ENCODE measurements around the gene SCOC.
"Not testable (repeated sequence)": the region's sequence is repeated elsewhere in the genome, so short reads cannot be mapped to it uniquely, and the experiment has no call there.

The SCOC gene

DNA sequence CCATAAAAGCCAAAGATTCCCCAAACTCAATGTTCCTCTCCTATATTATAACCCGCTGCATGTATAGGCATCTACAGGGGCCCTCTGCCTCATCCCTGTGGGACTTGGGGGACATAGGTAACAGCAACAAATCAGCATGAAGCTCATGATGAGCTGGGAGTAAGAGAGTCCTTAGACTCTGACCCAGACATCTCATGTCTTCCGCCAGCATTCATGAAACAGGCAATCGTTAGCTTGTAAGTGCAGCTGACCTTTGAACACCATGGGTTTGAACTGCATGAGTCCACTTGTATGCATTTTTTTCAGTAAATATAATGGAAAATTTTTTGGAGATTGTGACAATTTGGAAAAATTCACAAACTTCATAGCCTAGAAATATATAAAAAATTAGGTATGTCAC is 10.4 kb upstream of the SCOC start:
- no peak for DNase-seq

DNA sequence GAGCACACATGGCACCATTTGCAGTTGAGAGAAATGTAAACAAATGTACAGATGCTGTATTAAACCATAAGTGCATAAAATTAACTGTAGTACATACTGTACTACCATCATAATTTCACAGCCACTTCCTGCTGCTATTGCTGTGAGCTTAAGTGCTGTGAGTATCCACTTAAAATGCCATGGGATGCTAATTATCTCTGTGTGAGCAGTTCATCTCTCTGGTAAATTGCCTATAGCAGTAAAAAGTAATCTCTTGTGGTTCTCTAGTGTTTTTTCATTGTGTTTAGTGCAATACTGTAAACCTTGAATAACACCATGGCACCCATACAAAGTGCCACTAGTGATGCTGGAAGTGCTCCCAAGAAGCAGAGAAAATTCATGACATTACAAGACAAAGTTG is 9.9 kb upstream of the SCOC start:
- no peak for DNase-seq

DNA sequence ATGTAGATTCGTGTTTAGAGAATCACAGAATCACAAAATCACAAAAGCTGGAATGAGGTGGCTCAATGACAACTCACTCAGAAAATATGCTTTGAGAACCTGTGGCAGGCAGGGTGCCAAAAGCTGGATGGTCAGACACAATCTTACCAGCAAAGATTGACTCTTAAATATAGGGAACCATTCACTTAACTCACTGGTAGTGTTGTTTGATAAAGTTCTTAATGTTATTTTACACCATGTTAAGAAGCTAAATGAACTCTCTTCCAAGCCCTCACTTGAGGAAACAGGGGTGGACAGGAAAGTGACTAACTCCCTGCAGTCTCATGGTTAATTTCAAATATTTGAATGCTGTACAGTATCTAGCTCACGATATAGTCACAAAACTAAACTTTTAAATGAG is 5.7 kb upstream of the SCOC start:
- DNase-seq = no peak

DNA sequence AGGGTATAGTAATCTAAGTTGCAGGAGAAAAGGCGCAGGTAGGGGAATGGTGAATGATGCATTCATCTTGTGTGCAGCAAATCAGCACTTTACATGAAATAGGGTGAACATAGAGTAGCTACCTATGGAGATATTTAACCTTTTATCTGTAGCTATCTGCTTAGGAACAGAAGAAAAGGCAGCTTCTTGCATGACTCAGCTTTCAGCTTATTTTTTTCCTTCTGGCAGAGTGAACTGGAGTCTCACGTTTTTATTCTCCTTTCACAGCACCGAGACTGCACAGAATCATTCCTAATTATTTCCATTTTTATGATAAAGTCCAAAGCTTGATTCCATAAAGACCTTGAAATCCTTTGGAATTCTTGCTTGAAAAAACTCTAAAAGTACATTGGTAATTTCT is 4.8 kb upstream of the SCOC start:
- no peak for DNase-seq

DNA sequence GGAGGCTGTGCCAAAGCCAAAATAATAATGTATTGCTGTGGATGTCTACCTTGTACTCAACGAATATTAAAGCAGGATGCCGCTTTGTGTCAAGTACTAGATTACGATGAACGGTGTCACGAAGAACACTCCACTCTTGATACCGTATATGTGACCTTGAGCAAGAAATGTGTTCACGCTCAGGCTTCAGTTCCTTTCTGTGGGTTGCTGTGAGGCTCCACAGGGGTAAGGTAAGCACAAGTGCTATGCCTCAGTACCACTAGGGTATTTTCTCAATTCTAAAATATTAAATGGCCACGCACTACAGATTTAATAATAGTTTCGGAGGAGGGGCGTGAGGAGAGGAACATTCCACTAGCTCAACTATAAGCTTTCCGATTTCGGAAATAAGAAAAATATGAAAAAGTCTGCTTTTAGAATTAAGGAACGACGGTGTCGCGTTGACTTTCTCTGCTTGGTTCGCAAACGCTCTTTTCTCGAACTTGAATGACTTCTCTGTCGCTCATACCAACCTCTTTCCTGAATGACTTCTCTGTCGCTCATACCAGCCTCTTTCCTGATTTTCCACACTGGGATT is 607 bp upstream of the SCOC start:
- DNase-seq = peak; percentile 37

DNA sequence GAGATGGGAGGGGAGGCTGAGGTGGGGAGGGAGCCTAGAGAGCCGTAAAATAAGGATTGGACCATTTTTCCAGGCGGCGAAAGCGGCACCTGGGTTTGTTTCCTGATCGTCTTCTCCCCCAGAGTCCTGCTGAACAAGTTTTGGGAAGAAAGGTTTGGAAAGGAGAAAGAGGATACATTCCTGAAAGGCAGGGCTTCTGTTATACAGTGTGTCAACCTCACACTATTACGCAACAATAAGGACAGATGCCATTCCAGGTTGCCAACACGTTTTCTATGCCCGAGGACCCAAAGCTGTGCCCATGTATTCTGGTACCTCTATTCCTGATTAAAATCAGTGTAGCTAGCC is 658 bp downstream of the SCOC start:
- DNase-seq = no peak

DNA sequence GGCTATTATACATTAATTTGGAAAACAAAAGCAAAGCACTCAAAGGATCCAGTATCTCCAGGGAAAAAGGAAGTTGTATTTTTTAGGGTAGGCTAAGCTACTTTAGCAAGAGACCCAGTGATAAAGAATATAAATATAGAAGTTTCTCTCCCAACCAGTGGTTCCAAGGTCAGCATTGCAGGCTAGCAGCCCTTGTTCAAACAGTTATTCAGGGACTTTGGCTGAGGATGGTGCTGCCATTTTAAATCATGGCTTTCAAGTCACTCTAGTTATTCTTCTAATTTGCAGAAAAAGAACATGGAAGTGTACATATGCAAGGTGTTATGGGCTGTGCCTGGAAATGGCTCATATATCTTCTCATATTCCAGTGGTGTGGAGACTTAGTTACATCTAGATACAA is 9.3 kb downstream of the SCOC start:
- DNase-seq = no peak

DNA sequence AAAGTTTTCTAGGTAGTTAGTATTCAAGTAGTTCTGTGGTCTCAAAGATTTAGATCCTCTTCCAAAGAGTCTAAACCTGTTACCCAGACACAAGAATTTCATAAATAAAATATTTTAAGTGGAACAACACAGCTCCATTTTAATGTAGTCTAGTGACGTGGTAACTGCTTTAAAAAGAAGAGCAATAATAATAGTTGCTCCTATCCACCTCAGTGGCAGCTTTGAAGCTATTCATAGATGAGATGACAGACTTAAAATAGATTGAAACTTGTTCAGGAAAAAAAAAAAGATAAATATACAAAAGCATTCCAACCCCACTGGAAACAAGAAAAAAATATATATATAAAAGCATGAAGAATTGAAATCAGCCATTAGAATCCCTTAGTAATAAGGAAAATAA is 14.6 kb downstream of the SCOC start:
- no peak for DNase-seq

DNA sequence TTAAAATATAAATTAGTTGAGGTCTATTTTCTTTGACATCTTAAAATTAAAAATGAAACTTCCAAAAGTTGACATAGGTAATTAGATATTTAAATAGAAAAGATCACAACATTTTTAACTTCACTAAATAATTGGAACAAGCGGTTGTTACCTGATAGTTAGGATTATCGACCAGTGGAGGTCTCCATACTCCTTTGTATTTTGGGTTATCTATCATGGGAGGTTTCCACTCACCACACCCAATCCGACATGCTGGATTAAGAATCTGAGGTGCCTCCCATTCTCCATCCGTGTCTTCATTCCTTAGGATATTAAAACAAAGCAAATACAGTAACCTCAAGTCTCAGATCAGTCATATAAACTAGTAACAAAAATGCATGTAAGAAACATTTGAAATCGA is 22.2 kb downstream of the SCOC start:
- peak; percentile 27 for DNase-seq

DNA sequence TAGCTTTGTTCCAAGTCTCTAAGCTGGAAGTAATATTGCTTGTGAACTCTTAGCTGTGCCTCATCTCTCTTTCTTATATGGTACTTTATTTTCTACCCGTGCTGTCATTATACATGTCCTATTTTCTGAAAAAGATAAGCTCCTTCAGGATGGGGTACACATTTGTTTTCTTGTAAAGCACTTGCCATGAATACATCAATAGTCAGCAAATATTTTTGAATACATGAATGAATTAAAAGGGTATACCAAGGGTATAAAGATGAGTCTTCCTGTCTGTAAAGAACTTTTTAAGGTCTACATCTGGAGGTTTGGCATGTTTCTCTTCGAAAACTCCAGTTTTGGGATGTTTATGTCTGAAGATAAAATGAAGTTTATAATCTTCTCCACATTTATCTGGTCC is 26.7 kb downstream of the SCOC start:
- DNase-seq = no peak

DNA sequence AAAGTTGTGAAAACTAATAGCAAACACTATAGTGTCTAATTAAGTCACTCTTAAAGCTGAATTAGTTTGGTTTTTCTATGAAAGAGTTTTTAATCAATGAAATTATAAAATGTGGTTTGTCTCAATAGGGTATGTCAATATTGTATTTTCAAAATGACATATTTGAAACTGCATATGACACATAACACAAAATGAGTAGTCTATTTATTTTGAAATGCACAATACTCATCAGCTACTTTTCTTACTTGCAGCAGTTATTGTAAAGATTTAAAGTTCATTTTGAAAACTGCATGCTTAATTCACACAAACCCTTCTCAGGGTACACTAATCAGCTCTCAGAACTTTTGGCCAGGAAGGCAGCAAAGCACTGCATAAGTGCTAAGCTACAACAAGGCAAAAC is 32.8 kb downstream of the SCOC start:
- no peak for DNase-seq

DNA sequence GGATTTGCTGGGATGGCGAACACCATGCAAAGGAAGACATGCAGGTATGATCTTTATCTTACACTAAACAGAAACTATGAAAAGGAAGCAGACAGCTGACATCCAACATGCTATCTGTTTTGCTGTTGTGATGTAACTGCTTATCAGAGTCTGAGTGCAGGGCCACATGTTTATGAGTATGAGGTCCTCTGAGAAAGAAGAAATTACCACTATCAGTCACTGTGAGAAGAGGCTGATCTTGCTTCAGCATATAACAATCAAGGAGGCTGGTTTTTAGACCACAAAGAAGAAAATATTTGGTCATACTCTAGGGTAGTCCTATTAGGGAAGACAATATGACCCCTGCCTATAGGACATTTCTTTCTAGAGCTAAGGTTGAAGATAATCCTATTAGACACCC is 35.5 kb downstream of the SCOC start:
- DNase-seq = peak; percentile 19

DNA sequence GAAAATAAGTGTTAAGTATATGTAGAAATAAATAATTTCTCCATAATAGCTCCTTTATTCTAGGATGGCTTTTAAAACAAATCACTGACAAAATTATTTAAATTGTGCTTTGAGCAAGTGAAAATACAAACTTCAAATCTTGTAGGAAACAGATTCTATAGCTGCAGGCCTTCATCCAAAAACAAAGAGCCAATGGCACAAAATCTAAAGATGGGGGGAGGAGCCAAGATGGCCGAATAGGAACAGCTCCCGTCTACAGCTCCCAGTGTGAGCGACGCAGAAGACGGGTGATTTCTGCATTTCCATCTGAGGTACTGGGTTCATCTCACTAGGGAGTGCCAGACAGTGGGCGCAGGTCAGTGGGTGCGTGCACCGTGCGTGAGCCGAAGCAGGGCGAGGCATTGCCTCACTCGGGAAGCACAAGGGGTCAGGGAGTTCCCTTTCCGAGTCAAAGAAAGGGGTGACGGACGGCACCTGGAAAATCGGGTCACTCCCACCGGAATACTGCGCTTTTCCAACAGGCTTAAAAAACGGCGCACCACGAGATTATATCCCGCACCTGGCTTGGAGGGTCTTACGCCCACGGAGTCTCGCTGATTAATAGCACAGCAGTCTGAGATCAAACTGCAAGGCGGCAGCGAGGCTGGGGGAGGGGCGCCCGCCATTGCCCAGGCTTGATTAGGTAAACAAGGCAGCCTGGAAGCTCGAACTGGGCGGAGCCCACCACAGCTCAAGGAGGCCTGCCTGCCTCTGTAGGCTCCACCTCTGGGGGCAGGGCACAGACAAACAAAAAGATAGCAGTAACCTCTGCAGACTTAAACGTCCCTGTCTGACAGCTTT is 39.9 kb downstream of the SCOC start:
- DNase-seq = not testable (repeated sequence)

DNA sequence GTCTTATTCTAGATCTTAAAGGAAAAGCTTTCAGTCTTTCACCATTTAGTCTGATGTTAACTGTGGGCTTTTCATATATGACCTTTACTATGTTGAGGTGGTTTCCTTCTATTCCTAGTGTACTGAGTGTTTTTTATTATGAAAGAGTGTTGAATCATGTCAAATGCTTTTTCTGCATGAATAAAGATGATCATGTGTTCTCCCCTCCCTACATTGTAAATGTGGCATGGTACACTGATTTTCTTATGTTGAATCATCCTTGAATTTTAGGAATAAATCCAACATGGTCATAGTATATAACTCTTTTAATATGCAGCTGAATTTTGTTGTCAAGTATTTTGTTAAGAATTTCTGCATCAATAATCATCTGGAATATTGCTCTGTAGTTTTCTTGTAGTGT is 49.7 kb downstream of the SCOC start:
- no peak for DNase-seq

DNA sequence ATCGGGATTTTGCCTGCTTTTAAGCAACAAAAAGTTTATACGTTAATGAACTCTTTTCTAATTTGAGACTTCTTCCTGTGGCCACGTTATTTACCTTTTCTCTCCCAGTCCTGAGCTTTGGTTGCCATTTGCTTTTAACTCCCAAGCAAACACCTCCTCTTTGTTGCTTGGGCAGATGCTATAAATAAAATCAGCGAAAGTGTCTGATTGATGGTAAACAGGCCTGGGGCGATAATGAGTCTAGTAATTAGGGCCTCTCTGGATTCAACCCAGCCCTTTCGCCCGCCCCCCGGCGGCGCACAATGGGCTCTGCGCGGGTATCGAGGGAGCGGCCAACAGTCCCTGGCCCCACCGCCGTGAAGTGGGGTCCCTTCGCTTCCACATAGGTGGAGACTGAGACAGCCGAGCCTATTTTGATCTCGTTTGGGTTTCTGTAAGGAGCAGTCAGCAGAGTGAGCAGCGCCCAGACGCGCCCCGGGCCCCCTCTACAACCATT is 53.2 kb downstream of the SCOC start:
- peak; percentile 73 for DNase-seq

DNA sequence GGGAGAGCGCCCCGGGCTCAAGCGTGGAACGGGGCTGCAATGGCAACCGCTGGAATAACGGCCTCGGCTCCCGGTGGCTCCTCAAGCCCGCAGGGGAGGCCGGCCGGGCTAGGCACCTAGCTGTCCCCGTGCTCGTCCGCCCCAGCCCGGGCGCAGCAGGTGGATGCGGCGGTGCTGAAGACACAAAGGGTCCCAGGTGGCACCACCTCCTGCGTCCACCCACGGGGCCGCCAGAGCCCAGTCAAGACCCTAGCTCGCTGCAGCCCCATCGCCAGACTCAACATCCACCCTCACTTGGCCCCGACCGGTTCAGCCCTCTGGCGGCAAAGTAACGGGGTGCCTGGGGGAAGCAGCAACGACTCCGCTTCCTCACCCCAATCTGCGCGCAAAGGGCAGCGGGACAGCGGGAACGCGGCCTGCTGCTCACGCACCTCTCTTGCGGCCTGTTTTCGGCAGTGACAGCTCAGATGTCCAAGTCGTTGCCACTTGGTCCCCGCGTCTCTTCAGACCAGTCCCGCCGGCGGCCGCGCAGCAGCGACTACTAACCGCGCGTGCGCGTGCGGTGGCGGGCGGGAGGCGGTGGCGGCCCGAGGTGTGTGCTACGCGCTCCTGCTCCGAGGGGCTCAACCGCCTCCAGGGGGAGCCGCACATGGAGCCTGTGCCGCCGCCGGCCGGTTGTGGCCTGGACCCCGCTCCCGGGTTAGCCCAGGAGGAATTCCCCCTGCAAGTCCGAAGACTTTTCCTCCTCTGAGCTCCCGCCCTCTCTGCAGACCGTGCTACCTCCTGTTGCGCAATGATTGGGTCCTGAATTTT is 53.9 kb downstream of the SCOC start, which contains the start of gene CLGN:
Gene CLGN, minus strand, starts transcription at position 543 of the 813 bp plus-strand sequence. CDS start 14,570 bp downstream, outside the sequence.
- DNase-seq = peak; percentile 93

DNA sequence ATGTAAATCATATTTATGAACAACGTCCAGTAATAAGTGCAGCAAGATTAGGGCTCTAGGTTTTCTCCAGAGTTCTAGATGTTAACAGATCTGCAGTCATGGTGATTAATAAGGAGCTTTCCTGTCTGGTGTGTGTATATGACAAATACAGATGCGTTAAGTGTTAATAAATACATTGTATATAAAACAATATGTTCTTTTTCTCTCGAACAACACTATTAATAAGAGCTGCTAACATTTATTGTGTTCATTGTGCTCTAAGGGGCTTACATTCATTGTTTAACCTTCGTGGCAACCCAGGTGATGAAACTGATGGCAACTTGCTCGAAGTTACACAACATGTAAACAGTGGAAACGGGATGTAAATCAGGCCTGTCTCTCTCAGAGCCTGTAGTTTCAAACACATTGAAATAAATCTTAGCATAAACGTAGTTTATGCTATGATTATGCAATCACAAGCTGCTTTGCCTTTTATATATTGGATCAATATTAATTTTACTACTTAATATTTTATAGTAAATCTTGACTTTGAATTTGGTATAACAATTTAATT is 54.5 kb downstream of the SCOC start:
- DNase-seq = no peak

Measured in NCI-H82 (cell line).